Kidney (tissue), 14 donors: ENCODE measurements around the gene NT5DC1. TPM values are rescaled to one million over a fixed set of nuclear protein-coding genes. Genes with fewer than 3 reads are reported as not detected.

Experiments
- DNase-seq, 5 donors: peaks; one replicate each; pipeline ENCODE4 v3.0.0-alpha.2; 2013 to 2020
- FAIRE-seq: peaks from 2 replicates; lab custom pipeline; 2012; peaks lifted over from hg19 to GRCh38; lab: Jason Lieb, UNC
- H3K27ac ChIP-seq, 2 donors: one replicate each; pipeline ENCODE4 v1.7.0; 2013; ENCODE audit warnings: low read depth in 2 of 2, low read length in 2 of 2, inconsistent platforms in 1 of 2
- H3K27me3 ChIP-seq: one replicate; pipeline ENCODE4 v1.7.1; 2013; ENCODE audit warnings: low read length, inconsistent platforms; ENCODE audit not compliant: control insufficient read depth, insufficient read depth
- H3K36me3 ChIP-seq, 3 donors: one replicate each; pipeline versions ENCODE4 v1.7.0 to v1.7.1; 2013; ENCODE audit warnings: low read length in 3 of 3, control low read depth in 1 of 3, inconsistent platforms in 1 of 3; ENCODE audit not compliant: insufficient read depth in 3 of 3, control insufficient read depth in 2 of 3
- H3K4me1 ChIP-seq, 3 donors: one replicate each; pipeline versions ENCODE4 v1.7.0 to v1.7.1; 2013; ENCODE audit warnings: low read length in 3 of 3, inconsistent platforms in 1 of 3, low read depth in 1 of 3; ENCODE audit not compliant: control insufficient read depth in 2 of 3, insufficient read depth in 2 of 3
- H3K4me3 ChIP-seq, 3 donors: one replicate each; pipeline versions ENCODE4 v1.7.0 to v1.8.1; 2013; ENCODE audit warnings: low read length in 3 of 3, control low read depth in 1 of 3, inconsistent platforms in 1 of 3
- H3K9ac ChIP-seq, 3 donors: one replicate each; pipeline versions ENCODE4 v1.7.0 to v1.7.1; 2013; ENCODE audit warnings: low read length in 3 of 3, control low read depth in 1 of 3, inconsistent platforms in 1 of 3
- H3K9me3 ChIP-seq, 3 donors: one replicate each; pipeline versions ENCODE4 v1.7.0 to v1.7.1; 2013; ENCODE audit warnings: low read length in 3 of 3, control low read depth in 1 of 3, inconsistent platforms in 1 of 3; ENCODE audit not compliant: control insufficient read depth in 2 of 3, insufficient read depth in 1 of 3
- CTCF ChIP-seq: IDR thresholded peaks from 3 replicates; pipeline ENCODE4 v1.5.1; 2012; ENCODE audit warnings: mild to moderate bottlenecking, moderate library complexity, borderline replicate concordance; ENCODE audit not compliant: insufficient read depth; ENCODE audit errors: extremely low read depth
- intact Hi-C: fragments of 100-400 bp; cut with DNase I; formaldehyde crosslinking; loops from one replicate; pipeline ENCODE4 v1.11.1; 2022
- polyA plus RNA-seq: library from polyadenylated mRNA; stranded (reverse); fragments of 350-450 nt; fragmentation: Illumina TruSeq; extraction: RNeasy Lipid Tissue Mini Kit (QIAGEN cat#74804); gene quantifications from one replicate; pipeline ENCODE4 v1.2.3, GENCODE V29; 2014; ENCODE audit warnings: low read depth, low replicate concordance; ENCODE audit not compliant: insufficient read depth
- total RNA-seq: library from RNA; stranded (reverse); fragmentation: NEBNext Ultra II Directional; extraction: Animal tissue kit (Norgen Biotek cat#: 25700); gene quantifications from one replicate; pipeline ENCODE4 v1.2.1, GENCODE V29; 2021
- donor health status: control.
- donor health status: control.
- donor health status: control.
- donor health status: control.
- donor health status: control.
- donor health status: DM: yes; HTN: yes; CAD: no.
- donor health status: Normal renal cell carcinoma (clear cell type).

Gene NT5DC1
- total and polyA plus RNA-seq, 2 donors from 2014 or later: 34.8 to 41.7 TPM

GRCh38 chr6:116165596-116165995, 64.9 kb downstream of the NT5DC1 start:
- H3K27me3 ChIP-seq: no peaks in the 10 kb centered on the region
- intact Hi-C loops: no loop called here
- DNase-seq: no peak
- H3K4me3 ChIP-seq: no peak overlapping the region
- TF ChIP-seq CTCF: no peak
- no peaks in the 10 kb centered on the region for H3K9me3 ChIP-seq
- no peaks in the 10 kb centered on the region for H3K36me3 ChIP-seq
- H3K4me1 ChIP-seq: no peaks in the 10 kb centered on the region
- no peak for FAIRE-seq
- no peak overlapping the region for H3K27ac ChIP-seq
- no peak overlapping the region for H3K9ac ChIP-seq

GRCh38 chr6:116166369-116166768, 65.7 kb downstream of the NT5DC1 start:
- TF ChIP-seq CTCF: no peak
- H3K36me3 ChIP-seq: no peaks in the 10 kb centered on the region
- intact Hi-C loops: no loop called here
- H3K4me1 ChIP-seq: no peaks in the 10 kb centered on the region
- no peaks in the 10 kb centered on the region for H3K9me3 ChIP-seq
- no peak overlapping the region for H3K27ac ChIP-seq
- H3K4me3 ChIP-seq: no peak overlapping the region
- no peaks in the 10 kb centered on the region for H3K27me3 ChIP-seq
- FAIRE-seq: no peak
- no peak for DNase-seq
- no peak overlapping the region for H3K9ac ChIP-seq

- TF ChIP-seq CTCF: no peak
- FAIRE-seq (no peak), DNase-seq (no peak)
- Histone ChIP-seq H3K27ac (no peak overlapping the region), H3K9ac (no peak overlapping the region), H3K4me1 (no peaks in the 10 kb centered on the region), H3K4me3 (no peak overlapping the region), H3K27me3 (no peaks in the 10 kb centered on the region), H3K36me3 (no peaks in the 10 kb centered on the region), H3K9me3 (no peaks in the 10 kb centered on the region)
- intact Hi-C loops: no loop called here
Measured at GRCh38 chr6:116168148-116168547, 67.5 kb downstream of the NT5DC1 start.

GRCh38 chr6:116169880-116170279, 69.2 kb downstream of the NT5DC1 start:
- DNase-seq: no peak

More at GRCh38 chr6:116169880-116170279, 69.2 kb downstream of the NT5DC1 start:
- Histone ChIP-seq H3K27me3 (no peaks in the 10 kb centered on the region), H3K27ac (no peak overlapping the region), H3K9me3 (no peaks in the 10 kb centered on the region), H3K4me3 (no peak overlapping the region), H3K9ac (no peak overlapping the region), H3K4me1 (no peaks in the 10 kb centered on the region), H3K36me3 (no peaks in the 10 kb centered on the region)
- no peak for TF ChIP-seq CTCF
- no peak for FAIRE-seq
- intact Hi-C loops: no loop called here
